OCI-LY7 (cell line): Measurements from ENCODE around the gene UBE3C.

ENCODE experiments used
- EZH2phosphoT487 ChIP-seq: fragments of 200-600 bp; sonication (generic); IDR thresholded peaks from 2 replicates; pipeline ENCODE4 v1.6.1; 2018; ENCODE audit warnings: low read depth, borderline replicate concordance, mild to moderate bottlenecking, mixed run types, antibody characterized with exemption, low read length, moderate library complexity, mixed read lengths
- TF ChIP-seq, protein P1 (sequence below): fragments of 200-600 bp; sonication (generic); conservative IDR thresholded peaks from 2 replicates; pipeline ENCODE4 v1.5.1; 2014; ENCODE audit warnings: mild to moderate bottlenecking, antibody characterized with exemption, low read length, moderate library complexity, mixed read lengths

DNA sequence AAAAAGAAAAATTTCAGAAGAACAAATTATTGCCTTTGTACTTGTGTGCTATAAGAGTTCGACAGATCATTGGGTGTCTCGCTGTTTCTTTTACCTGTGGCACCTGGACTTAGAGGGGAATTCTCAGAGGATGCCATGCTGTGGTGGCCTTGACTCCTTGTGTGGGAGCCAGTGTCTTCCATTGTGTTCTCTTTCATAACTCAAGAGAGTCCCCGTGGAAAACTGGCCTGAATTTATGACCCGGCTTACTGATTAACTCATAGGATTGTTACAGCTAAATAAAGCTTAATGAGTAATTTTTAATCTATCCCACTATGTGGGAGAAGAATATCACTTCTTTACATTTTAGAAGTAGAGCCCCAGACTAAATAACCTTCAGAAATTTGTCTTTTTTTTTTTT, 54.5 kb downstream of the UBE3C start:
- TF ChIP-seq, protein P1, sequence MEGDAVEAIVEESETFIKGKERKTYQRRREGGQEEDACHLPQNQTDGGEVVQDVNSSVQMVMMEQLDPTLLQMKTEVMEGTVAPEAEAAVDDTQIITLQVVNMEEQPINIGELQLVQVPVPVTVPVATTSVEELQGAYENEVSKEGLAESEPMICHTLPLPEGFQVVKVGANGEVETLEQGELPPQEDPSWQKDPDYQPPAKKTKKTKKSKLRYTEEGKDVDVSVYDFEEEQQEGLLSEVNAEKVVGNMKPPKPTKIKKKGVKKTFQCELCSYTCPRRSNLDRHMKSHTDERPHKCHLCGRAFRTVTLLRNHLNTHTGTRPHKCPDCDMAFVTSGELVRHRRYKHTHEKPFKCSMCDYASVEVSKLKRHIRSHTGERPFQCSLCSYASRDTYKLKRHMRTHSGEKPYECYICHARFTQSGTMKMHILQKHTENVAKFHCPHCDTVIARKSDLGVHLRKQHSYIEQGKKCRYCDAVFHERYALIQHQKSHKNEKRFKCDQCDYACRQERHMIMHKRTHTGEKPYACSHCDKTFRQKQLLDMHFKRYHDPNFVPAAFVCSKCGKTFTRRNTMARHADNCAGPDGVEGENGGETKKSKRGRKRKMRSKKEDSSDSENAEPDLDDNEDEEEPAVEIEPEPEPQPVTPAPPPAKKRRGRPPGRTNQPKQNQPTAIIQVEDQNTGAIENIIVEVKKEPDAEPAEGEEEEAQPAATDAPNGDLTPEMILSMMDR = no peak
- TF ChIP-seq EZH2phosphoT487 = no peak
